Right ventricle myocardium superior (tissue), 1 donor: ENCODE measurements around the gene FAM219B. TPM values are rescaled to one million over a fixed set of nuclear protein-coding genes. Genes with fewer than 3 reads are reported as not detected.
"Not testable (repeated sequence)": the region's sequence is repeated elsewhere in the genome, so short reads cannot be mapped to it uniquely, and the experiment has no call there.

Experiments used
- ATAC-seq: fragments of 200-7000 bp; cut with Tn5 transposase; one replicate; pipeline ENCODE4 v1.9.1; 2020; ENCODE audit warnings: mild to moderate bottlenecking; ENCODE audit not compliant: poor library complexity
- DNase-seq: peaks from one replicate; pipeline ENCODE4 v3.0.0-alpha.2; 2020
- intact Hi-C: fragments of 100-400 bp; cut with DNase I; formaldehyde crosslinking; loops from one replicate; pipeline ENCODE4 v1.11.2; 2022
- total RNA-seq: library from RNA; stranded (reverse); fragmentation: NEBNext Ultra II Directional; extraction: Animal tissue kit (Norgen Biotek cat#: 25700); gene quantifications from one replicate; pipeline ENCODE4 v1.2.1, GENCODE V29; 2021
- donor health status: DM: no; HTN: yes; CAD: no; lungs with severe emphysema.

Gene FAM219B
- total RNA-seq, 1 donor from 2014 or later, result 115 TPM

DNA sequence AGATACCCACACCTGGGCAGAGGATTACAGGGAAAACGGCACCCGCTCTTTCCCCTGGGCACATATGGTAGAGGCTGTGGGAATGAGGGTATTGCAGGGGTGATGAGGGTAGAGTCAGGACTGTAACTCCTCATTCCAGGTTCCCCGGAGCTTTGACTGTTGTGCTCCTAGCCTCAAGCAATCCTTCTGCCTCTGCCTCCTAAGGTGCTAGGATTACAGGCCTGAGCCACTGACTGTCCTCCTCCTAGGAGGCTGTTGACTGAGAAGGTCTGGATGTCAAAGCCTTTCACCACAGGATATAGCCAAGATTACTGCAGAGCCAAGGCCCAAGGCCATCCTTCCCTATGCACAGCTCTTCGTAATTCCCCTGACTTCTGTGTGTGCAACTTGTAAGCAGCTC lies 17.9 kb downstream of the FAM219B start:
- intact Hi-C loops, result no loop called here
- peak; percentile 5 for DNase-seq
- no peak for ATAC-seq

DNA sequence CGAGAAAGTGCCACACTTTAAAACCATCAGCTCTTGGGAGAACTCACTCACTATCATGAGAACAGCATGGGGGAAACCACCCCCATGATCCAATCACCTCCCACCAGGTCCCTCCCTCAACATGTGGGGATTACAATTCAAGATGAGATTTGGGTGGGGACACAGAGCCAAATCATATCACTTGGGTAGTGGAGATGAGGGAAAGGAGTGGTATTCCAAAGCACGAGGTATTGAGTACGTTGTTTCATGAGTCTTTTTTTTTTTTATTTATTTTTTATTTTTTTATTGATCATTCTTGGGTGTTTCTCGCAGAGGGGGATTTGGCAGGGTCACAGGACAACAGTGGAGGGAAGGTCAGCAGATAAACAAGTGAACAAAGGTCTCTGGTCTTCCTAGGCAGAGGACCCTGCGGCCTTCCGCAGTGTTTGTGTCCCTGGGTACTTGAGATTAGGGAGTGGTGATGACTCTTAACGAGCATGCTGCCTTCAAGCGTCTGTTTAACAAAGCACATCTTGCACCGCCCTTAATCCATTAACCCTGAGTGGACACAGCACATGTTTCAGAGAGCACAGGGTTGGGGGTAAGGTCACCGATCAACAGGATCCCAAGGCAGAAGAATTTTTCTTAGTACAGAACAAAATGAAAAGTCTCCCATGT lies 19.0 kb downstream of the FAM219B start:
- ATAC-seq, DNase-seq, intact Hi-C loops: not testable (repeated sequence)

DNA sequence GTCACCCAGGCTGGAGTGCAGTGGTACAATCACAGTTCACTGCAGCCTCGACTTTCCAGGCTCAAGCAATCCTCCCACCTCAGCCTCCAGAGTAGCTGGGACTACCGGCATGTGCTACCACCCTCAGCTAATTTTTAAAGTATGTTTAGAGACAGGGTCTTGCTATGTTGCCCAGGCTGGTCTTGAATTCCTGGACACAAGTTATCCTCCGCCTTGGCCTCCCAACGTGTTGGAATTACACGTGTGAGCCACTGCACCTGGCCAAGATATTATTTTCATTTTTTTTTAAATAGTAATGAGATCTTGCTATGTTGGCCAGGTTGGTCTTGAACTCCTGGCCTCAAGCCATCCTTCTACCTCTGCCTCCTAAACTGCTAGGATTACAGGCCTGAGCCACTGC lies 21.2 kb downstream of the FAM219B start:
- no peak for ATAC-seq
- intact Hi-C loops, result no loop called here
- DNase-seq, result no peak

DNA sequence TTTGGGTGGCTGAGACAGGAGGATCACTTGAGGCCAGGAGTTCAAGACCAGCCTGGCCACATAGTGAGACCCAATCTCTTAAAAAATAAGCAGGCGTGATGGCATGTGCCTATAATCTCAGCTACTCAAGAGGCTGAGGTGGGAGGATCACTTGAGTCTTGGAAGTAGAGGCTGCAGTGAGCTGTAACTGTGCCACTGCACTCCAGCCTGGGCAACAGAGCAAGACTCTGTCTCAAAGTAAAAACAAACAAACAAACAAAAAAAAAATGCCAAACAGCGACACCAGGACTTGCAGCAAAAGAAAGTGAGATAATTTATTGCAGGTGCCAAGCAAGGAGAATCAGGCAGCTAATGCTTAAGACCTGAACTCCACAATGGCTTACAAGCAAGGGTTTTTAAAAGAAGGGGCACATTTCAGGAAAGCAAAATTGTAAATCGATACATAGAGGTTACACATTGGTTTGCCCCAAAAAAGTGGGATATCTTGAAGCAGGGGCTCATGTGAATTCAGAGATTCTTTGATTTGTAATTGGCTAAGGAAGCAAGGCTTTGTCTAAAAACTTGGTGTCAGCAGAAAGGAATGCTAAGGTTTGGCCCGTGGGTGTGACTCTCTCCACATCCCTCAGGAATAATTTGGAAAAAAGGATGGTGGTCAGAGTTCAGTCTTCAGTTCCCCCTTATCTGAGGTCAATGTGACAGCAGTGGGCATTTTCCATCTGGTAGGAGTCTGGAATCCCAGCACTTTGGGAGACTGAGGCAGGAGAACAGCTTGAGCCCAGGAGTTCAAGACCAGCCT lies 22.0 kb downstream of the FAM219B start:
- DNase-seq (no peak), ATAC-seq (no peak)
- intact Hi-C loops, result no loop called here

DNA sequence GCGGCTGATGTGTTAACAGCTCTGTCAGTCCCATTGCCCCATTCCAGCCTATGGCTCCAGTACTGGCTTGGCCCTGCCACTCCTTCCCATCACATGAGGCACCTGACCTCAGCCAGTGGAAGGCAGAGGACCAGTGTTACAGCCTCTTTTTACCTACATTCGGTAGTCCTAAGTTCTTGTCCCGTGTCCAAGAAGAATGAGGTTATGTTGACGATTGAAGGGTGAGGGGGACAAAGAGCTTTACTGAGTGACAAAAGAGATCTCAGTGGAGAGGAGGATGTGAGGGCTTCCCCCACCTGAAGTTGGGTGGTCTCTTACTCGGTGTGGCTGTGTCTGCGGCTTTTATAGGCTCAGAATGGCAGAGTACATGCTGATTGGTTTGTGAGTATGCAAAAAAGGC lies 24.1 kb downstream of the FAM219B start:
- intact Hi-C loops, result no loop called here
- ATAC-seq, result no peak
- peak; percentile 12 for DNase-seq

DNA sequence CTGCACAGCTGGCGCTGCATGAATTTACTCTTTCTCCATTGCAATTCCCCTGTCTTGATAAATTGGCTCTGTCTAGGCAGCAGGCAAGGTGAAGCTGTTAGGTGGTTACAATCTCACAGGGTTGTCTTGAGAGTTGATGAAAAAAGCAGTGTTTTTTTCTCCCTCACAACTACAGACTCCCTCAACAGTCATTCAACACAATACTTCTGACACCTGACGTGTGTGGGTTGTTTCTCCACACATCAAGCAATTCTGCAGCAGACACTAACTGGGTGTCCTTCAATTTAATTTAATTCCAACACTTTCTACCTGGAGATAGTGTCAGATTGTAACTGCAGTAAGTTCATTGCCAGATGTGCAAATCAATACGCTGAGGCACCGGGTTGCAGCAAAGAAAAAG lies 28.4 kb downstream of the FAM219B start:
- ATAC-seq (no peak), DNase-seq (no peak)
- intact Hi-C loops, result no loop called here

DNA sequence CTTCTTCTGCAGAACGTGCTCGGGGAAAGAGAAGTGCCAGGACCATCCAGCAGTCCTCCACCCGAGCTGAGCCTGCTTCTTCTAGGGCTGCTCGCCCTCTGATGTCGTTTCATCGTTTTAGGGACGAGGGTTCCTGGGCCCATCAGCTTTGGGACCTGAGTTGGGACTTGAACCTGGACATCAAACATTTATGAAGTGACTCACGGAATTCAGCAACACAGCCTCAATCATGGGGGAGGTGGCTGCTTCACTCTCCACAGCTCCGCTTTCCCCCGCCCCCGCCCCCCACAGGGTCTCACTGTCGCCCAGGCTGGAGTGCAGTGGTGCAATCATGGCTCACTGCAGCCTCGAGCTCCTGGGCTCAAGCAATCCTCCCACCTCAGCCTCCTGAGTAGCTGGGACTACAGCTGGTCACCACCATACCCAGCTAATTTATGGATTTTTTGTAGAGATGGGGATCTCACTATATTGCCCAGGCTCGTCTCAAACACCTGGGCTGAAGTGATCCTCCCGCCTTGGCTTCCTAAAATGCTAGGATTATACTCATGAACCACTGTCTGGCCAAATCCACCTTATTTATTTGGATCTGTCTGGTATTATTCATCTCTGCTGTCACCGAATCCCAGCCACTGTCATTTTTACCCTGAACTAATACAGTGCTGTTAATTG lies 32.8 kb downstream of the FAM219B start:
- intact Hi-C loops, result no loop called here
- ATAC-seq, result peak; percentile 14
- DNase-seq, result peak; percentile 49

DNA sequence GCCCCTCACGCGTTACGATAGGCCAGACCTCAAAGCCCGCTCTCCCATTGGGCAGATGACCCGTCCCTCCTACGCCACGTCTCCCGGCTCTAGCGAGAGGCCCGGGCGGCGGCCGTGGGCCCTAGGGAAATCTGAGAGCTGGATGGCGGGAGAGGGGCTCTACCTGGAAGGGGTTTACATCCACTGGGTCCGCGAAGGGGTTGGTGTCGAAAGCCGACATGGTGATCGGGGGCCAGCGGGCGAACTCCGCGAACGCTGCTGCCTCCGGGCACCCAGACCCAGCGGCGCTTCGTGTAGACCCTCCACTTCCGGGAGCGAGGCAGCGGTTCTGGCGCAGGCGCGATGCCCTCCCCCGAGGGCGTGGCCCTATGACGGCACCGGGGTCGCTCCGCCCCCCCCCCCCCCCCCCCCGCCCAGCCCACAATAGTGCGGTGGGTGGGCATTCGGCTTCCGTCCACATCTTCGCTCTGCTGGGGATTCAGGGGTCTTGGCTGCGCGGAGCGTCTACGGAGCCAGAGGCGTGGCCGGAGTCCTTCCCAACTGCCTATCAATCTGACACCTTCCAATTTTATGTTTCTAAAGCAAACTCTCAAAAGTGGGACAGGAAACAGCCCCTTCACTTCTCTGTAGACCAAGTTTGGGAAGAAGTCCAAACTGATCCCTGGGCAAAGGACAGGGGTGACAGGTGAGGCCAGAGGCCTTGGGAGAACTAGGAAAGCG lies 33.5 kb downstream of the FAM219B start, which contains the start of gene SCAMP2:
Gene SCAMP2 (minus strand): TSS at position 330 of the 720 bp plus-strand sequence. CDS start 110 bp downstream, at position 220.
- intact Hi-C loops, result no loop called here
- DNase-seq (peak; percentile 97), ATAC-seq (peak; percentile 95)

DNA sequence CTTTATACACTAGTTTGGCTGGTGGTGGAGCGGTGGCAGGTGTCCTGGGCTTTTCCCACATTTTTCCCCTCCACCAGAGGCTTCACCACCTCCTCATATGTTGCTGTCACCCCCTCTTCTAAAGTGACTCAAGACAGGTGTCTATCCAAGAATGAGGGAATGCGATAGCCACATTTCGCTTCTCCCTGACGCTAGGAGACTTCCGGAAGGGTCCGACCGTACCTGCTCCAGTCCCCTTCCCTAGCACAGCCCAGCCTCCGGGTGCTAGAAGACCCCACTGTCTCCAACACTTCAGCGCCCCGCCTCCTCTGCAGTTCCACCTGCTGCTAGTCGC lies 34.0 kb downstream of the FAM219B start:
- intact Hi-C loops, result no loop called here
- no peak for ATAC-seq
- DNase-seq, result no peak

DNA sequence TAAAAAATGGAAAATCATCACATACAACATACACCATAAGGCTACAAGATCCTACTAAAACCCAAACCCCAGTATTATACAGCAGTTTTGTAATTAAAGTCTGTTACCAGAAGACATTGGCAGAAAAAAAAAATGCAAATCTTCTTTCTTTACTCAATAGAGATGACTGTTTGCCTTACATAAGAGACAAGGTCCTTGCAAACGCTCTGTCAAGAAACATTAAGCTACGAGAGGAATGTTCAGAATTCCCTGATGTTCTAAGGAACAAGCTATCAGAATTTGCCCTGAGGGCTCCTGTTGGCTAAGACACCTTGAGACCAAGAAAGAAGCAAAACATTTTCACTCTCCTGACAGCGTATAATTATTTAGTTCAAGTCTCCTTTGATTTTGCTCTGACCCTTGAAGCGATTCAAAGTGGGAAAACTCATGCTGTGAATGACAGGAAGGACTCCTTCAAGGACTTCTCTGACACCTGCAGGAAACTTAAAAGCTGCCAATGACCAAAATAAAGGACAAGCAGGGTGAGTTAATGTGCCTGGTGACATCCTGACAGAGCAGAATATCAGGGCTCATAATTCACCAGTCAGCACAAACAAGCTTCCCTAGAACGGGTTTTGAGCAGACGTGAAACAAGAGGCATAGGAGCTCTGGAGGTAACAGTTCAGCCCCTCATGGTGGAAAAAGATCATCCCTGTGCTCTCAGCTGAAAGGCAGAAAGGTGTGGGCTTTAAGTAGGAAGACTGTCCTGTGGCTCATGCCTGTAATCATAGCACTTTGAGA lies 36.0 kb downstream of the FAM219B start:
- DNase-seq (no peak), ATAC-seq (no peak)
- intact Hi-C loops, result no loop called here

DNA sequence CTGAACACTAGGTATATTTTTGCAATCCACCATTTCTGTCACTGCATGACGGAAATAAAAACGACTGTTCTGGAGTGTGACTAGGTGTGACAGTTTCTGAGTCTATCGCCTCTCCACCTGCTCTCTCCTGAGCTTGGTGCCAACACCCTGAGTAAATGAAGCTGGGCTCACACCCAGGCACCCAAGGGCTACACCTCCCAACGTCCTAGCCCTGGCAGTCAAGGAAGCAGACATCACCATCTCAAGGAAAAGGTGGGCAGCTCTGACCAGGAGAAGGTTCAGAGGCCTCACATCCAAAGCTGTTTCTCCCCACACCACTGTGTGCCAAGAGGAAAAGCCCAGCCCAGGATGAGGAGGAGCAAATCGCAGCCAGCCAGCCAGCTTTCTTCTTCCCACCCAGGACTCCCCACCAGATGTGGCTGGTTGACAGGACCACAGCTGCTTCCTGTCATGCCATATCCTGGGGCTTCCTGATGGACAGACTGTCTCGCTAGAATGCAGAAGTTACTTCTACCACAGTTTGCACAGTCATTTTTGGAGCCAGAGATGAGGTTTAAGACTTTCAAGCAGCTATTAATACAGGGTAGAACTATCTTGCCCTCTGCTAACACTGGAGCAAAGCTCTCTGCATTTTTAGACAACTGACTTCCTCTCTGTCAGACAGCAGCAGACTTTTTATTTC lies 36.8 kb downstream of the FAM219B start:
- DNase-seq (peak; percentile 84), ATAC-seq (peak; percentile 43)
- intact Hi-C loops, result no loop called here

DNA sequence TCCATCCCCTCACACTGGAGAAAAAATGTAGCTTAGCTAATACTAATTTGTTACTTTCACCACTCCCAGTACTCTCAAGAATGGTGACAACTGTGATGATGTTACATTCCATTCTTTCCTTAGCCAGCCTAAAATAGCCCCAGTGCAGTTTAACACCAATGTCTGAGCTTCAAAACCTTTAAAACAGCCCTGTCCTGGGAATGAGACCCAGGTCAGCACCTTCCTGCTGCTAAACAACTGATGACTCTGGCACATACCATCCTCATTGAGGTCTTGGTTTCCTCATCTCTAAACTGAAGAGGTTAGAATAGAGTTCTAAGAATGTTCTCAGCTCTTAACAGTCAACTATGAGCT lies 37.3 kb downstream of the FAM219B start:
- DNase-seq, result no peak
- intact Hi-C loops, result no loop called here

DNA sequence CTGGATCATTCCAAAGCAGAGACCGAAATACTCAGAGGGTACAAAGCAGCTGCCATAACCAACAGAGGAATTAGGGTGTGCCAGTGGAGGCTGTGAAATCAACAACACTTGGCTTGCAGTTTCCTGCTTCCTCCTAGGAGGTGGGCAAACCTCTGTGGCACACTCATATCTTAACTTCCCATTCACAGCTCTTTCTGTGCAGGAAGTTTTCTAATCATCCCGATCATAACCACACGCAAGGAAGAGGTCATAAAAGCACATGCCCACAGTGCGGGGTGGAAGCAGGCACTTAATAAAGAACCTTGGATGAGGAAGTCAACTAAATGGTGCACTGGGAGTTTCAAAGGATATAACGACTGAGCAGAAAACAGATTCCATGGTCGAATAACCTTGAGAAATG lies 38.6 kb downstream of the FAM219B start:
- intact Hi-C loops, result no loop called here
- peak; percentile 5 for ATAC-seq
- peak; percentile 48 for DNase-seq

More for the DNA sequence above, 37.3 kb downstream of the FAM219B start:
- ATAC-seq, result peak; percentile 26

DNA sequence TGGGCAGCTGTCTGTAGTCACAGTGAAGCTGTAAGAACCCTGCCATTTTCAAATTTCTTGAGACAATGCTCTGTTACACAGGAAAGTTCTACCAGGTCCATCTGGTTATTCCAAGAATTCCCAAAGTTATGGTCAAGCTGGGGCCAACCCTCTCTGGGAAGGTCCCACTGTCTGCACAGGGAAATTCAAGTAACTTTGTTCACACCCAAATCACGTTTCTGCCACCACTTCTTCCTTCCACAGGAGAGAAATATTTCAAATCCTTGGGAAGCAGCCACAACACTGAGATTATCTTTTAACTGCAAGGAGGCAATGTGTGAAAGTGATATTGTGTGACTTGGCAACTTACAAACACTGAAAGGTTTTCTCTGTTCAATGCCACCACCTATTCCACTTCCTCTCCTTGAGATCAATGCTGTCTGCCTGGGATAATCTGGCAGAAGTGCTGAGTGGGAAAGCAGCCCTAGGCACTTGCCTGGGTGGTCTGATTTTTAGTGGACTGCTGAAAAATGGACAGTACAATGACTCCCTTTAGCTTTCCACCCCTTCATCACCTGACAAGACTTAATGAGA lies 39.1 kb downstream of the FAM219B start:
- DNase-seq (peak; percentile 1), ATAC-seq (peak; percentile 4)
- intact Hi-C loops, result no loop called here

DNA sequence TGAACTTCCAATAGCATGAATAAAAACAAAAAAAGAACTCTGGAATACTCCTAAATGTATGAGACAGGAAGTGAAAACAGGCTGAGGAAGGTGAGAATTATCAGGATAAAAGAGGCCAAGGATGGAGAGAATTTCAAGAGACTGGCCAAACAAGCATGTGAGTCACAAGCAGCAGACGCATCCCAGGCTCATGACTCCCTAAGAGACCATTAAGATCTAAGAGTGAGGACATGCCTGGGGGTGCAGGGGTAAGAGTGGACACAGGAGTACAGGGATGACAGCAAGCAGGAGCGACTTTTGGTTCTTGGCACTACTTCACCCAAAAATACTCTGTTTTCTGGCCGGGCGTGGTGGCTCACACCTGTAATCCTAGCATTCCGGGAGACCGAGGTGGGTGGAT lies 40.6 kb downstream of the FAM219B start:
- intact Hi-C loops, result no loop called here
- DNase-seq (peak; percentile 22), ATAC-seq (no peak)

DNA sequence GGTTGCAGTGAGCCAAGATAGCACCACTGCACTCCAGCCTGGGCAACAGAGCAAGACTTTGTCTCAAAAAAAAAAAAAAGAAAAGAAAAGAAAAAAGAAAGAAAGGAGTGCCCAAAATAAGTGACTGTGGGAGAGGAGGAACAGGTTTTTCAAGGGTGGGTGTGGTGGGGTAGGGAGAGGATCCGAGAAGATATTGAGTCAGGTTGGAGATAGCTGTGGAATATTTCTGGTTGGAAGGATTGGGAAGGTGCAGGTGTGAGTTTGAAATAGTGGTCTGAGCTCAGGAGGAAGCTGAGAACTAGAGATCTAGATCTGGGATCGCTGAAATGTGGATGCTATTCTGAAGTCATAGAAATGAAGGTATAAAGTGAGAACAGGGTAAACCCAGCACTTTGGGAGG lies 41.3 kb downstream of the FAM219B start:
- peak; percentile 2 for DNase-seq
- intact Hi-C loops, result no loop called here
- no peak for ATAC-seq

DNA sequence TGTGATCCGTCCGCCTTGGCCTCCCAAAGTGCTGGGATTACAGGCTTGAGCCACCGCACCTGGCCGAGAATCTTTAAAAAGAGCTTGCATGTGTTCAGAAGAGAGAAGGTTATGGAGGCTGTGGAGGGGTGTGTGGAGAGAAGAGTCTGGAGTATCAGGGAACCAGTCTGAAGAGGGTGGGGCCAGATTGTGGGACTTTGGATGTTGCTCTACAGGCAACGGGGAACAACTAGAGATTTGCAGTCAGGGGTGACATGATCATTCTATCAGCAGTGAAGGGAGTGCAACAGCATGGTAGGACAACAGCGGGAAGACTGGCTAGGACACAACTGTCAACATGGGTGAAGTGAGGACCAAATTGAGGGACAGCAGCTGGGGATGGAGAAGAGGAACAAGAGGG lies 42.4 kb downstream of the FAM219B start:
- intact Hi-C loops, result no loop called here
- ATAC-seq (no peak), DNase-seq (no peak)
